GM12874 (cell line): ENCODE results near the gene NEK9.

Experiments
- TF ChIP-seq, protein P1 (sequence below): IDR thresholded peaks from 2 replicates; pipeline ENCODE4 v1.5.1; 2011; ENCODE audit warnings: low read depth, mild to moderate bottlenecking, control low read depth, low read length, moderate library complexity; ENCODE audit not compliant: insufficient read depth

Gene NEK9

DNA sequence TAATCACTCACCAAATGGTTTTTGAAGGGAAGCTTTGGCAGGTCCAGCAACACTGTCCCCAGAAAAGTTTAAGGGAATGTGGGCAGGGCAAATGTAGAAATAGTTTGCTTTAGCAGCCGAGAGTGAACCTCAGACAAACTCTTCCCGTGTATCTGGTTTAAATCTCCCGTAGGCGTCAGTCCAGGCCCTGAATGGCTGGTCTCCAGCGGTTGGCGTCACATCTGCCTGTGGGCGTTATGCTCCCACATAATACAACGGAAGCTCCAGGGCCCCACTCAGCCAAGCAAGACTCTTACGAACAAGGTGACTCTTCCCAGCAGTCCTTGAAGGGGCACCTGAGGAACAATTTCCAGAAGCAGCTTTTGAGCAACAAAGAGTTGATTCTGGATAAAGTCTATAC, 56.5 kb downstream of the NEK9 start:
- TF ChIP-seq, protein P1, sequence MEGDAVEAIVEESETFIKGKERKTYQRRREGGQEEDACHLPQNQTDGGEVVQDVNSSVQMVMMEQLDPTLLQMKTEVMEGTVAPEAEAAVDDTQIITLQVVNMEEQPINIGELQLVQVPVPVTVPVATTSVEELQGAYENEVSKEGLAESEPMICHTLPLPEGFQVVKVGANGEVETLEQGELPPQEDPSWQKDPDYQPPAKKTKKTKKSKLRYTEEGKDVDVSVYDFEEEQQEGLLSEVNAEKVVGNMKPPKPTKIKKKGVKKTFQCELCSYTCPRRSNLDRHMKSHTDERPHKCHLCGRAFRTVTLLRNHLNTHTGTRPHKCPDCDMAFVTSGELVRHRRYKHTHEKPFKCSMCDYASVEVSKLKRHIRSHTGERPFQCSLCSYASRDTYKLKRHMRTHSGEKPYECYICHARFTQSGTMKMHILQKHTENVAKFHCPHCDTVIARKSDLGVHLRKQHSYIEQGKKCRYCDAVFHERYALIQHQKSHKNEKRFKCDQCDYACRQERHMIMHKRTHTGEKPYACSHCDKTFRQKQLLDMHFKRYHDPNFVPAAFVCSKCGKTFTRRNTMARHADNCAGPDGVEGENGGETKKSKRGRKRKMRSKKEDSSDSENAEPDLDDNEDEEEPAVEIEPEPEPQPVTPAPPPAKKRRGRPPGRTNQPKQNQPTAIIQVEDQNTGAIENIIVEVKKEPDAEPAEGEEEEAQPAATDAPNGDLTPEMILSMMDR: no peak

DNA sequence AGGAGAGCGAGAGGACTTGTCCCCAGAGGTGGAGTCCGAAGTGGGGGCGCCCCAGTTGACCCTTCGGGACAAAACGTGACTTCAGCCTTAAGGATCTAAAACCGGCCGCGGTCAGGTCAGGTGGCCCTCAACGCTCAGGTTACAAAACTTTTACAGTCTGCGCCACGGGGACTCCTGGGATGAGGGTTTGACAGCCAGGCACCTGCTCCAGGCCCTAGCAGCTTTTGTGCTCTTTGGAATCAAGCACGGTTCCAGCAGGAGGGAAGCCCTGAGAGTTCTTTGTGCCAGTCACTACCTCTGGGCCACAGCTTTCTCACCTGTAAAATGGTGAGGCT, 57.1 kb downstream of the NEK9 start:
- TF ChIP-seq, protein P1: no peak

DNA sequence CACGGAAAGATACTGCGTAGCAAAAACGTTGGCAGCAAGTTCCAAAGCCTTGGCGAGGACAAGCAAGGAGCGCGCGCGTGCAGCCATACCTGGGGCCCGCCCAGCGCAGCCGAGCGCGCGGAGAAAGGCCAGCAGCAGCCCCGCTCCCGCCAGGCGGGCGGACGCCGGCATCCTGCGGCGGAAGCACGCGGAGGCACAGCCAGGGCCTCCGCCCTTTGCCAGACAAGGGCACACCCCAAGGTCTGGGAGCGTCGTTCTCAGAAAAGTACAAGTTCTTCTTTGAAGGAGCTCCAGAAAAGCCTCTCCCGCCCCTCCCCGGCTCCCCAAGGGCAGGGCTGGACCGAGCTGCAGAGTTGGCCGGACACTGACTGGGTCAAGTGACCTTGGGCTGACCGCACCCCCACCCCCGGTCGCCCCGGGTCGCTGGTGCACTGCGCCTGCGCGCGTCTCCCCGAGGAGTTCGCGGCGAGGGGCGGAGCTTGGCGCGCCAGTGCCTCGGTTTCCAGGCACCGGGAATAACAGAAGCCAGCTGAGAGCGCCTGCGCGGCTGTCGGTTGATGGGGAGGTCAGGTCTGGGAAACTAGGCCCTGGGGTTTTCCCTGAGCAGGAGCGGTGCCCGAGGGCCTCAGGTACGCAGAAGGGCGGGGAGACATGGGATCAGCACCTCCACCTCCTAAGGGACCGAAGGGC, 57.6 kb downstream of the NEK9 start, which contains the start of gene ZC2HC1C:
Gene ZC2HC1C, plus strand, starts transcription at position 521 of the 690 bp plus-strand sequence. CDS start 933 bp downstream, outside the sequence.
- TF ChIP-seq, protein P1: no peak

DNA sequence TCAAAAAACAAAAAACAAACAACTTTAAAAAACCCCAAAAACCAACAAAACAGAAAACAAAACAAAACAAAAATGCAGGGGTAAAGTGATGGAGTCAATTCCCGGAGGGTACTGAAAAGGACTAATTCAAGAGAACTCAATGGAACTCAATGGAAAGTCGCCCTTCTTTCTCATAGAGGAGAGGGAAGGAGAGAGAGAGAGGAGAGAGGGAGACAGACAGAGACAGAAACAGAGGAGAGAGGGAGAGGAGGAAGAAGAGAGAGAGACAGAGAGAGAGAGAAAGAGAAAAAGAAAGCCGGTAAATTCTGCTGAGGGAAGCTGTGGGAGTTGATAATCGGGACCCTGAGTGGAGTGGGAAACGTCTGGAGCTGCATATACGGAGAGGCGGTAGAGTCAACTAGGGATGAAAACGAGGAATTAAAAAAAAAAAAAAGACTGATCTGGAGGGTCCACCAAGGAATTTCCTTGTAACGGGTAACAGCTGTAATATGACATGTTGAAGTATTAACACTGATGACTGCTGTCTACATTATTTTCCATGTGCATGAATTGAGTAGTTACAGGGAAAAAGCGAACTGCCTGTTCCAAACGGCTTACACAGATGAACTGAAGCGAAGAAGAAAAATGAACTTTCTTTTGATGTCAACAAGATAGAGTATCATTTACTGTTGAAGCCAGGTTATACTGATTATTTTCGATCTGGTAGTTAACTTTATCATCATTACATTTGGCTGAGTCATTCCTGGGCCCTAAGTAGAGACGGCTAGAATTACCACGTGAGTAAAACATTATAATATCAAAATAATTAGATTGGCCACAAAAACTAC, 58.3 kb downstream of the NEK9 start:
- TF ChIP-seq, protein P1: no peak

DNA sequence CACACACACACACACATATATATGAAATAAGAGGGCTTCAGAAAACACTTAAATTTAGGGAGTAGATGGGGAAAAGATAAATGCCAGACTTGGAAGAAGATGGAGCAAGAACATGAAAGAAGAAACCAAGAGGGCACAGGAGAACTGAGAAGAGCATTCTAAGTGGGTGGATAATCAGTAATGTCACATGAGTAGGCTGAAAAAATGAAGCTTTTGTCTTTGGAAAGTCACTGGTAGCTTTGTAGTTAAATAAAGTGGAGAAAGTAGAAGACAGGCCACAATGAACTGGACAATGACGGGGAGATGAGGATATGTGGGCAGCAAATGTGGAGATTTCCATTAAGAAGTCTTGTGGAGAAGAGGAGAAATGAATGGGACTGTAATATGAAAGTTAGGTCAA, 59.6 kb downstream of the NEK9 start:
- TF ChIP-seq, protein P1: no peak

DNA sequence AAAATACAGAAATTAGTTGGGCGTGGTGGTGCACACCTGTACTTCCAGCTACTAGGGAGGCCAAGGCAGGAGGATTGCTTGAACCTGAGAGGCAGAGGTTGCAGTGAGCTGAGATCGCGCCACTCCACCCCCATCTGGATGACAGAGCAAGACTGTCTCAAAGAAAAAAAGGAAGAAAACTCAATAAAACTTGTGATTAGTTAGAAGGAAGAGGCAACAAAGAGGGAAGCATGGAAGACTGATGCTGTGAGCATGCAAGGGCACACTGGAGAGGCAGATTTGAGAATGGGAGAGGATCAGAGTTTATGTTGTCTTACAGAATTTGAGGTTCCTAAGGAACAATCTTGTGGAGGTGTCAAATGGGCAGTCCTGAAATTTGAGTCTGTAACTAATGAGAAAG, 60.2 kb downstream of the NEK9 start:
- TF ChIP-seq, protein P1: no peak

DNA sequence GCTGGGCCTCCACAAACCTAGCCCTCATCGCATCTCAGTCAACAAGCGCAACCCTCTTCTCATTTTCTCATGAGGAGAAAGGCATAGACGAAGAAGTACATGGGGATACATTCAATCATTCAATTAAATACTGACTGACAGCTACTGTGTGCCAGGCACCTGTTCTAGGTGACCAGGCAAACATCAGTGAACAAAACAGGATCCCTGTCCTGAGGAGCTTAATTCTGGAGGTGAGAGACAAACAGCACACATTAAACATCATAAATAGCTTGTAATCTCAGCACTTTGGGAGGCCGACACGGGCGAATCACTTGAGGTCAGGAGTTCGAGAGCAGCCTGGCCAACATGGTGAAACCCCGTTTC, 62.7 kb downstream of the NEK9 start:
- TF ChIP-seq, protein P1: no peak
